Femur (tissue), 1 donor: ENCODE measurements around the gene TCTN3.
"Not testable (repeated sequence)": the region's sequence is repeated elsewhere in the genome, so short reads cannot be mapped to it uniquely, and the experiment has no call there.

Source experiments
- DNase-seq: peaks from one replicate; pipeline ENCODE4 v3.0.0-alpha.2; 2017

TCTN3 gene

DNA sequence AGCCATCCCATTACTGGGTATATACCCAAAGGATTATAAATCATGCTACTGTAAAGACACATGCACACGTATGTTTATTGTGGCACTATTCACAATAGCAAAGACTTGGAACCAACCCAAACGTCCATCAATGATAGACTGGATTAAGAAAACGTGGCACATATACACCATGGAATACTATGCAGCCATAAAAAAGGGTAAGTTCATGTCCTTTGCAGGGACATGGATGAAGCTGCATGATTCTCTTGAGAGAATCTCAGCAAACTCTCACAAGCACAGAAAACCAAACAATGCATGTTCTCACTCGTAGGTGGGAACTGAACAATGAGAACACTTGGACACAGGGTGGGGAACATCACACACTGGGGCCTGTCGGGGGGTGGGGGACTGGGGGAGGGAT lies 73.3 kb downstream of the TCTN3 start:
- DNase-seq: not testable (repeated sequence)

DNA sequence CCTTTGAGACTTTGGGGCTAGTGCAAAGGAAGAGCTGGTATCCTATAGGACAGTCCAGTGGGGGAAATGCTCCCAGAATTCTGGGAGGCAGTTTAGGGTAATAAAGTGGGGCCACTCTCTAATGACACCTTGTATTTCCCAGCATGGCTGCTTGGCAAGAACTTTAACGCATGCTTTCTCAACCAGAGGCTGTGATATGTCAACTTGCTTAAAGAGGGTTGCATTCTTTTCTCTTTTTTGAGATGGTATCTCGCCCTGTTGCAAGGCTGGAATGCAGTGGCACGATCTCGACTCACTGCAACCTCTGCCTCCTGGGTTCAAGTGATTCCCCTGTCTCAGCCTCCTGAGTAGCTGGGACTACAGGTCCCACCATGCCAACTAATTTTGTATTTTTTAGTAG lies 75.6 kb downstream of the TCTN3 start:
- DNase-seq: no peak

DNA sequence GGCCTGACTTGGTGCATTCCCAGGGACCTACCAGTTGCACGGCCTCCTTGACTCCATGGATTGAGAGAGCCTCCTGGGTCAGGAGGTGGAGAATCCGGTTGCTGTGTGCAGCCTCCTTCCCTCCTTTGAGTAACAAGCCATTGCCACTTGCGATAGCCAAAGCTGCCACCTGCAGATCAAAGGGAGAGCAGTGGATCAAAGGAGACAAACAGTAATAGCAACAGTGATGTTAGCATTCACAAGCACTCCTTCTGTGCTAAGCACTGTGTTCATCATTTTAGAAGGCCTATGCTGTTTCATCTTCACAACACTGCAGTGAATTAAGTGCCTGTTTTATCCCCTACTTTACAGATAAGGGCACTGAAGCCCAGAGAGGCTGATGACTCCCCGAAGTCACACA lies 77.3 kb downstream of the TCTN3 start:
- no peak for DNase-seq
